ENCODE results near the gene ARVCF. TPM values are rescaled to one million over a fixed set of nuclear protein-coding genes. Genes with fewer than 3 reads are reported as not detected.

Gene ARVCF
- total and polyA plus RNA-seq, 2 experiments from 2014 or later = 15.6 to 122 TPM

DNA sequence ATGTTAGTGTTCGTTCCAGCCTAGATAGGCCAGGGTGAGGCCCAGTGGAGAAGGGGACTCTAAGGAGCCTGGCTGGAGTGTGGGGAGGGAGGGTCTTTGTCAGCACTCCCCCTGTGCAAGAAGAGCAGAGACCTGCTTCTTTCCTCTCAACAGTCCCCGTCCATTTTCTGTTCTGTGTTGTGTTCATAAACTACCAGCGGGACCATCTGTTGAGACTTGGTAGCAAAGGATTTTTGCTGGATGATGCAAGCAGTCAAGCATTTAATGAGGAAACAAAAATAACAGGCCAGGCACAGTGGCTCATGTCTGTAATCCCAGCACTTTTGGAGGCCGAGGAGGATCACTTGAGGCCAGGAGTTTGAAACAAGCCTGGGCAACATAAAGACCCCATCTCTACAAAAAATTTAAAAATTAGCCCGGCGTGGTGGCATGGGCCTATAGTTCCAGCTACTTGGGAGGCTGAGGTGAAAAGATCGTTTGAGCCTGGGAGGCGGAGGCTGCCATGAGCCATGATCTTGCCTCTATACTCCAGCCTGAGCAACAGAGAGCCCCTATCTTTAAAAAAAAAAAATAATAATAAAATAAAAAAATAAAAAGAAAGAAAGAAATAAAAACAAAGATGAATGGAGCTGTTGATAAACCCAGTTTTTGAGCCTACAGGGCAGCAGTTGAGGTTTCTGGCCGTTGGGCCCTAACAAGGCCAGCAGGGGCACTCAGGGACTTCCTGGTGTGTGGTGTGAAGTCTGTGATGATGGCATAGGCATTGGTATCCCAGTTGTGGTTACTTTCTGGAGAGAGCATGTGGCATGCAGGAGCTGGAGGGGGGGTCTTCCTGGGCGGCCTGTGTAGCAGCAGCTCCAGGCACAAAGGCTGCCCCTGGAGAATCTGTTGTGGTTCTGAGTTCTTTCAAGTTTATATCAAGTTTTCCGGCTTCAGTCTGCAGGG is 73.3 kb downstream of the ARVCF start:
- H3K27ac ChIP-seq (ENCODE audit: low read depth) = no peak overlapping the region; the same call in 1 of the 2 replicates
- DNase-seq (ENCODE audit: low spot score) = peak; percentile 49

More for the DNA sequence above, 73.3 kb downstream of the ARVCF start:
- H3K36me3 ChIP-seq (ENCODE audit: insufficient read depth) = no peaks in the 10 kb centered on the region
- Mint-ChIP-seq H3K27ac (peak overlapping the region; percentile 88), H3K9me3 (no peaks in the 10 kb centered on the region), H3K4me1 (peaks cover 25% of the 10 kb centered on the region), H3K4me3 (peak overlapping the region; percentile 90), H3K36me3 (ENCODE audit: low read depth) (0 out of 3 replicates have a peak, but pooled peaks cover 3% of the 10 kb centered on the region), H3K27me3 (ENCODE audit: insufficient read depth, low read depth, poor library complexity) (peaks cover 8% of the 10 kb centered on the region)
- peak overlapping the region; percentile 57; the same call in 1 of the 2 replicates for H3K4me3 ChIP-seq
- H3K4me2 ChIP-seq = peak overlapping the region; percentile 76
- H4K20me1 ChIP-seq (replicated peaks; ENCODE audit: insufficient read depth) = no peaks in the 10 kb centered on the region
- no peaks in the 10 kb centered on the region for H3K27me3 ChIP-seq (ENCODE audit: insufficient read depth)
- no peak for ATAC-seq
- H3K79me2 ChIP-seq (replicated peaks; ENCODE audit: insufficient read depth) = no peaks in the 10 kb centered on the region; the same call in 1 of the 2 replicates
- H3K4me1 ChIP-seq (ENCODE audit: insufficient read depth) = peaks cover 17% of the 10 kb centered on the region
- TF ChIP-seq, protein P1, sequence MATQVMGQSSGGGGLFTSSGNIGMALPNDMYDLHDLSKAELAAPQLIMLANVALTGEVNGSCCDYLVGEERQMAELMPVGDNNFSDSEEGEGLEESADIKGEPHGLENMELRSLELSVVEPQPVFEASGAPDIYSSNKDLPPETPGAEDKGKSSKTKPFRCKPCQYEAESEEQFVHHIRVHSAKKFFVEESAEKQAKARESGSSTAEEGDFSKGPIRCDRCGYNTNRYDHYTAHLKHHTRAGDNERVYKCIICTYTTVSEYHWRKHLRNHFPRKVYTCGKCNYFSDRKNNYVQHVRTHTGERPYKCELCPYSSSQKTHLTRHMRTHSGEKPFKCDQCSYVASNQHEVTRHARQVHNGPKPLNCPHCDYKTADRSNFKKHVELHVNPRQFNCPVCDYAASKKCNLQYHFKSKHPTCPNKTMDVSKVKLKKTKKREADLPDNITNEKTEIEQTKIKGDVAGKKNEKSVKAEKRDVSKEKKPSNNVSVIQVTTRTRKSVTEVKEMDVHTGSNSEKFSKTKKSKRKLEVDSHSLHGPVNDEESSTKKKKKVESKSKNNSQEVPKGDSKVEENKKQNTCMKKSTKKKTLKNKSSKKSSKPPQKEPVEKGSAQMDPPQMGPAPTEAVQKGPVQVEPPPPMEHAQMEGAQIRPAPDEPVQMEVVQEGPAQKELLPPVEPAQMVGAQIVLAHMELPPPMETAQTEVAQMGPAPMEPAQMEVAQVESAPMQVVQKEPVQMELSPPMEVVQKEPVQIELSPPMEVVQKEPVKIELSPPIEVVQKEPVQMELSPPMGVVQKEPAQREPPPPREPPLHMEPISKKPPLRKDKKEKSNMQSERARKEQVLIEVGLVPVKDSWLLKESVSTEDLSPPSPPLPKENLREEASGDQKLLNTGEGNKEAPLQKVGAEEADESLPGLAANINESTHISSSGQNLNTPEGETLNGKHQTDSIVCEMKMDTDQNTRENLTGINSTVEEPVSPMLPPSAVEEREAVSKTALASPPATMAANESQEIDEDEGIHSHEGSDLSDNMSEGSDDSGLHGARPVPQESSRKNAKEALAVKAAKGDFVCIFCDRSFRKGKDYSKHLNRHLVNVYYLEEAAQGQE (IDR thresholded peaks at IDR 0.05; ENCODE audit: unreplicated experiment) = no peak
- TF ChIP-seq NANOG (IDR thresholded peaks at IDR 0.05; ENCODE audit: borderline replicate concordance) (no peak), JUNB (IDR thresholded peaks at IDR 0.05; ENCODE audit: unreplicated experiment) (no peak), ZNF114 (CRISPR knock-in tag; IDR thresholded peaks at IDR 0.05) (no peak), ZNF331 (CRISPR knock-in tag; IDR thresholded peaks at IDR 0.05; ENCODE audit: low read depth) (no peak), POLR2AphosphoS5 (IDR thresholded peaks at IDR 0.05; ENCODE audit: low read depth) (no peak)
- TF ChIP-seq, protein P2, sequence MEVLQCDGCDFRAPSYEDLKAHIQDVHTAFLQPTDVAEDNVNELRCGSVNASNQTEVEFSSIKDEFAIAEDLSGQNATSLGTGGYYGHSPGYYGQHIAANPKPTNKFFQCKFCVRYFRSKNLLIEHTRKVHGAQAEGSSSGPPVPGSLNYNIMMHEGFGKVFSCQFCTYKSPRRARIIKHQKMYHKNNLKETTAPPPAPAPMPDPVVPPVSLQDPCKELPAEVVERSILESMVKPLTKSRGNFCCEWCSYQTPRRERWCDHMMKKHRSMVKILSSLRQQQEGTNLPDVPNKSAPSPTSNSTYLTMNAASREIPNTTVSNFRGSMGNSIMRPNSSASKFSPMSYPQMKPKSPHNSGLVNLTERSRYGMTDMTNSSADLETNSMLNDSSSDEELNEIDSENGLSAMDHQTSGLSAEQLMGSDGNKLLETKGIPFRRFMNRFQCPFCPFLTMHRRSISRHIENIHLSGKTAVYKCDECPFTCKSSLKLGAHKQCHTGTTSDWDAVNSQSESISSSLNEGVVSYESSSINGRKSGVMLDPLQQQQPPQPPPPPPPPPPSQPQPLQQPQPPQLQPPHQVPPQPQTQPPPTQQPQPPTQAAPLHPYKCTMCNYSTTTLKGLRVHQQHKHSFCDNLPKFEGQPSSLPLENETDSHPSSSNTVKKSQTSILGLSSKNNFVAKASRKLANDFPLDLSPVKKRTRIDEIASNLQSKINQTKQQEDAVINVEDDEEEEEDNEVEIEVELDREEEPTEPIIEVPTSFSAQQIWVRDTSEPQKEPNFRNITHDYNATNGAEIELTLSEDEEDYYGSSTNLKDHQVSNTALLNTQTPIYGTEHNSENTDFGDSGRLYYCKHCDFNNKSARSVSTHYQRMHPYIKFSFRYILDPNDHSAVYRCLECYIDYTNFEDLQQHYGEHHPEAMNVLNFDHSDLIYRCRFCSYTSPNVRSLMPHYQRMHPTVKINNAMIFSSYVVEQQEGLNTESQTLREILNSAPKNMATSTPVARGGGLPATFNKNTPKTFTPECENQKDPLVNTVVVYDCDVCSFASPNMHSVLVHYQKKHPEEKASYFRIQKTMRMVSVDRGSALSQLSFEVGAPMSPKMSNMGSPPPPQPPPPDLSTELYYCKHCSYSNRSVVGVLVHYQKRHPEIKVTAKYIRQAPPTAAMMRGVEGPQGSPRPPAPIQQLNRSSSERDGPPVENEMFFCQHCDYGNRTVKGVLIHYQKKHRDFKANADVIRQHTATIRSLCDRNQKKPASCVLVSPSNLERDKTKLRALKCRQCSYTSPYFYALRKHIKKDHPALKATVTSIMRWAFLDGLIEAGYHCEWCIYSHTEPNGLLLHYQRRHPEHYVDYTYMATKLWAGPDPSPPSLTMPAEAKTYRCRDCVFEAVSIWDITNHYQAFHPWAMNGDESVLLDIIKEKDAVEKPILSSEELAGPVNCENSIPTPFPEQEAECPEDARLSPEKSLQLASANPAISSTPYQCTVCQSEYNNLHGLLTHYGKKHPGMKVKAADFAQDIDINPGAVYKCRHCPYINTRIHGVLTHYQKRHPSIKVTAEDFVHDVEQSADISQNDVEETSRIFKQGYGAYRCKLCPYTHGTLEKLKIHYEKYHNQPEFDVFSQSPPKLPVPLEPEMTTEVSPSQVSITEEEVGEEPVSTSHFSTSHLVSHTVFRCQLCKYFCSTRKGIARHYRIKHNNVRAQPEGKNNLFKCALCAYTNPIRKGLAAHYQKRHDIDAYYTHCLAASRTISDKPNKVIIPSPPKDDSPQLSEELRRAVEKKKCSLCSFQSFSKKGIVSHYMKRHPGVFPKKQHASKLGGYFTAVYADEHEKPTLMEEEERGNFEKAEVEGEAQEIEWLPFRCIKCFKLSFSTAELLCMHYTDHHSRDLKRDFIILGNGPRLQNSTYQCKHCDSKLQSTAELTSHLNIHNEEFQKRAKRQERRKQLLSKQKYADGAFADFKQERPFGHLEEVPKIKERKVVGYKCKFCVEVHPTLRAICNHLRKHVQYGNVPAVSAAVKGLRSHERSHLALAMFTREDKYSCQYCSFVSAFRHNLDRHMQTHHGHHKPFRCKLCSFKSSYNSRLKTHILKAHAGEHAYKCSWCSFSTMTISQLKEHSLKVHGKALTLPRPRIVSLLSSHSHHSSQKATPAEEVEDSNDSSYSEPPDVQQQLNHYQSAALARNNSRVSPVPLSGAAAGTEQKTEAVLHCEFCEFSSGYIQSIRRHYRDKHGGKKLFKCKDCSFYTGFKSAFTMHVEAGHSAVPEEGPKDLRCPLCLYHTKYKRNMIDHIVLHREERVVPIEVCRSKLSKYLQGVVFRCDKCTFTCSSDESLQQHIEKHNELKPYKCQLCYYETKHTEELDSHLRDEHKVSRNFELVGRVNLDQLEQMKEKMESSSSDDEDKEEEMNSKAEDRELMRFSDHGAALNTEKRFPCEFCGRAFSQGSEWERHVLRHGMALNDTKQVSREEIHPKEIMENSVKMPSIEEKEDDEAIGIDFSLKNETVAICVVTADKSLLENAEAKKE (CRISPR knock-in tag; IDR thresholded peaks at IDR 0.05) = no peak
- TF ChIP-seq, protein P3, sequence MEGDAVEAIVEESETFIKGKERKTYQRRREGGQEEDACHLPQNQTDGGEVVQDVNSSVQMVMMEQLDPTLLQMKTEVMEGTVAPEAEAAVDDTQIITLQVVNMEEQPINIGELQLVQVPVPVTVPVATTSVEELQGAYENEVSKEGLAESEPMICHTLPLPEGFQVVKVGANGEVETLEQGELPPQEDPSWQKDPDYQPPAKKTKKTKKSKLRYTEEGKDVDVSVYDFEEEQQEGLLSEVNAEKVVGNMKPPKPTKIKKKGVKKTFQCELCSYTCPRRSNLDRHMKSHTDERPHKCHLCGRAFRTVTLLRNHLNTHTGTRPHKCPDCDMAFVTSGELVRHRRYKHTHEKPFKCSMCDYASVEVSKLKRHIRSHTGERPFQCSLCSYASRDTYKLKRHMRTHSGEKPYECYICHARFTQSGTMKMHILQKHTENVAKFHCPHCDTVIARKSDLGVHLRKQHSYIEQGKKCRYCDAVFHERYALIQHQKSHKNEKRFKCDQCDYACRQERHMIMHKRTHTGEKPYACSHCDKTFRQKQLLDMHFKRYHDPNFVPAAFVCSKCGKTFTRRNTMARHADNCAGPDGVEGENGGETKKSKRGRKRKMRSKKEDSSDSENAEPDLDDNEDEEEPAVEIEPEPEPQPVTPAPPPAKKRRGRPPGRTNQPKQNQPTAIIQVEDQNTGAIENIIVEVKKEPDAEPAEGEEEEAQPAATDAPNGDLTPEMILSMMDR (conservative IDR thresholded peaks at IDR 0.05; ENCODE audit: low read depth in 2 of 2) = no peak
- H3F3A ChIP-seq (replicated peaks; ENCODE audit: low read depth) = 0 out of 2 replicates have a peak, but pooled peaks cover 9% of the 10 kb centered on the region
- 0 out of 2 replicates have a peak overlapping the region, but pooled peaks have one; percentile 69 for H2AFZ ChIP-seq
- H3K9me2 ChIP-seq (ENCODE audit: insufficient read depth) = peaks cover 3% of the 10 kb centered on the region; the same call in 1 of the 2 replicates
